Measurements from ENCODE around the gene NPHS1.

DNA sequence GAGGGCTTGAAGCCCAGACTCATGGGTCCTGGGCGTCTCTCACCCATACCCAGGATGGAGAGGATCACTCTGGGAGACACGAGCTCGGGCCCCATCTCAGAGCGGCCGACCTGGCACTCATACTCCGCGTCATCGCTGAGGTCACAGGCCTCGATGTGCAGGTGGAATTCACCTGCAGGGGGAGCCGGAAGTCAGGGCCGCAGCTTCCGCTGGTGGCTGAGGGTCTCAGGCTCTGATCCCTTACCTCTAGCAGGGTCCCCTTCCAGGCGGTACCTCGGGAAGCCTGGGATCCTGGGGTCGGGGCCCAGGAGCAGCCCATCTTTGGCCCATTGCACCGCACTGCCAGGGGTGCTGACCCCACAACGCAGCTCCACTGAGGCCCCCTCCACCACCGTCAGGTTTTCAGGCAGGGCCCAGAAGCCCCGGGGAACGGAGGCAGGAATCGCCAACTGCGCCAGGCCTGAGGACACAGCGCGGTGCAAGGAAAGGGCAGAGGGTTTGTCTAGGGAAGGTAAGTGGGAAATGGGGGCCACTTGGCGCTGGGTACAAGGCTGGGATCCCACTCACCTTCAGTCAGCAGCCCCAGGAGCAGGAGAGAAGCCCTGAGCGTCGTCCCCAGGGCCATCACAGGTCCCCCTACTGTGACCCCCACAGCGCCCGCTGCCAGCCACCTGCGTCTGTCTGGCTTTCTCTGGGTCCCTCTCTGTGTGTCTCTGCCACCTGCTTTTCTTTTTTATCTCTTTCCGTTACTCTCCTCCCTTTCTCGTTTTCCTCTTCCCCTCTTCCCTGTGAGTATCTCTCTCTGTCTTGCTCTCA, 883 bp downstream of the NPHS1 start:
- TF ChIP-seq, protein P1, sequence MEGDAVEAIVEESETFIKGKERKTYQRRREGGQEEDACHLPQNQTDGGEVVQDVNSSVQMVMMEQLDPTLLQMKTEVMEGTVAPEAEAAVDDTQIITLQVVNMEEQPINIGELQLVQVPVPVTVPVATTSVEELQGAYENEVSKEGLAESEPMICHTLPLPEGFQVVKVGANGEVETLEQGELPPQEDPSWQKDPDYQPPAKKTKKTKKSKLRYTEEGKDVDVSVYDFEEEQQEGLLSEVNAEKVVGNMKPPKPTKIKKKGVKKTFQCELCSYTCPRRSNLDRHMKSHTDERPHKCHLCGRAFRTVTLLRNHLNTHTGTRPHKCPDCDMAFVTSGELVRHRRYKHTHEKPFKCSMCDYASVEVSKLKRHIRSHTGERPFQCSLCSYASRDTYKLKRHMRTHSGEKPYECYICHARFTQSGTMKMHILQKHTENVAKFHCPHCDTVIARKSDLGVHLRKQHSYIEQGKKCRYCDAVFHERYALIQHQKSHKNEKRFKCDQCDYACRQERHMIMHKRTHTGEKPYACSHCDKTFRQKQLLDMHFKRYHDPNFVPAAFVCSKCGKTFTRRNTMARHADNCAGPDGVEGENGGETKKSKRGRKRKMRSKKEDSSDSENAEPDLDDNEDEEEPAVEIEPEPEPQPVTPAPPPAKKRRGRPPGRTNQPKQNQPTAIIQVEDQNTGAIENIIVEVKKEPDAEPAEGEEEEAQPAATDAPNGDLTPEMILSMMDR (conservative IDR thresholded peaks at IDR 0.05 in 1 of 2, IDR thresholded peaks at IDR 0.05 in 1 of 2; ENCODE audit: low read depth in 1 of 2, low read length in 2 of 2), result no peak
- no peak for TF ChIP-seq EZH2 (IDR thresholded peaks at IDR 0.05; ENCODE audit: low read length, missing control alignments)
